Endodermal cell (in vitro differentiated cells): Measurements from ENCODE around the gene FGF14. TPM values are rescaled to one million over a fixed set of nuclear protein-coding genes. Genes with fewer than 3 reads are reported as not detected.
A peak's percentile ranks its signal among the peaks of the same experiment; 100 is the strongest.

Source experiments
- DNase-seq: peaks from one replicate; pipeline ENCODE4 v3.0.0-alpha.2; 2017
- H3K27ac ChIP-seq: 2 replicates; pipeline ENCODE4 v1.5.1; 2013; ENCODE audit warnings: mild to moderate bottlenecking, low read depth, low read length, moderate library complexity
- H3K27me3 ChIP-seq: 2 replicates; pipeline ENCODE4 v1.6.1; 2013; ENCODE audit warnings: mild to moderate bottlenecking, low read length, moderate library complexity; ENCODE audit not compliant: insufficient read depth, control insufficient read depth, poor library complexity, severe bottlenecking
- H3K36me3 ChIP-seq: 2 replicates; pipeline ENCODE4 v1.7.0; 2013; ENCODE audit warnings: mild to moderate bottlenecking, low read length, moderate library complexity; ENCODE audit not compliant: control insufficient read depth, insufficient read depth
- H3K4me1 ChIP-seq: one replicate; pipeline ENCODE4 v1.7.0; 2013; ENCODE audit warnings: low read length; ENCODE audit not compliant: control insufficient read depth, insufficient read depth
- H3K4me3 ChIP-seq: 2 replicates; pipeline ENCODE4 v1.5.1; 2013; ENCODE audit warnings: mild to moderate bottlenecking, low read length, moderate library complexity
- H3K9ac ChIP-seq: 2 replicates; pipeline ENCODE4 v1.6.1; 2013; ENCODE audit warnings: mild to moderate bottlenecking, low read length, moderate library complexity; ENCODE audit not compliant: poor library complexity, severe bottlenecking; ENCODE audit errors: extremely low read depth
- H3K9me3 ChIP-seq: 2 replicates; pipeline ENCODE4 v1.6.1; 2013; ENCODE audit warnings: mild to moderate bottlenecking, low read length, moderate library complexity; ENCODE audit not compliant: control insufficient read depth
- H3K27ac Mint-ChIP-seq: 2 replicates; pipeline ENCODE4 v1.8.0; 2020; ENCODE audit warnings: mixed read lengths
- H3K27me3 Mint-ChIP-seq: 2 replicates; pipeline ENCODE4 v1.8.0; 2021; ENCODE audit warnings: mild to moderate bottlenecking, mixed read lengths; ENCODE audit not compliant: insufficient read depth
- H3K36me3 Mint-ChIP-seq: 2 replicates; pipeline ENCODE4 v1.8.0; 2020; ENCODE audit warnings: low read depth, mixed read lengths
- H3K4me1 Mint-ChIP-seq: 2 replicates; pipeline ENCODE4 v1.8.0; 2020; ENCODE audit warnings: mixed read lengths
- H3K4me3 Mint-ChIP-seq: 2 replicates; pipeline ENCODE4 v1.8.0; 2020; ENCODE audit warnings: mild to moderate bottlenecking, moderate library complexity, mixed read lengths
- H3K9me3 Mint-ChIP-seq: 2 replicates; pipeline ENCODE4 v1.8.0; 2020; ENCODE audit warnings: mild to moderate bottlenecking, mixed read lengths
- CTCF ChIP-seq: fragments of 200-600 bp; sonication (generic); conservative IDR thresholded peaks from 2 replicates; pipeline ENCODE4 v1.5.0; 2021; ENCODE audit warnings: antibody characterized with exemption, mild to moderate bottlenecking
- WGBS, 2 experiments: methylation state at CpG; one replicate each; pipeline versions ENCODE4 v1.1.5 to v1.1.7; 2013; ENCODE audit warnings: missing lambda C conversion rate in 2 of 2, mixed read lengths in 1 of 2; ENCODE audit not compliant: insufficient coverage in 1 of 2, insufficient read length in 1 of 2; 5-methylcytosine and 5-hydroxymethylcytosine counted together
- total RNA-seq, 2 donors: library from RNA; stranded (reverse); fragmentation: NEBNext Ultra II Directional in 1 of 2; extraction: Animal tissue kit (Norgen Biotek cat#: 25700) in 1 of 2; gene quantifications; 2 replicates in 1 of 2; 3 replicates in 1 of 2; pipeline ENCODE4 v1.2.1, GENCODE V29; 2021

The FGF14 gene
- total RNA-seq, 2 donors from 2014 or later, result 0.15 to 0.26 TPM

- TF ChIP-seq CTCF, result no peak
- Histone ChIP-seq H3K4me3 (no peak overlapping the region), H3K36me3 (no peaks in the 10 kb centered on the region), H3K27ac (no peak overlapping the region), H3K9me3 (no peaks in the 10 kb centered on the region), H3K27me3 (no peaks in the 10 kb centered on the region), H3K9ac (no peak overlapping the region), H3K4me1 (no peaks in the 10 kb centered on the region)
- no peak for DNase-seq
- Mint-ChIP-seq H3K4me1 (no peaks in the 10 kb centered on the region), H3K9me3 (no peaks in the 10 kb centered on the region), H3K36me3 (no peaks in the 10 kb centered on the region), H3K27ac (no peak overlapping the region), H3K4me3 (no peak overlapping the region), H3K27me3 (no peaks in the 10 kb centered on the region)
Observed at GRCh38 chr13:102035969-102036368, 365.9 kb downstream of the FGF14 start.

DNA sequence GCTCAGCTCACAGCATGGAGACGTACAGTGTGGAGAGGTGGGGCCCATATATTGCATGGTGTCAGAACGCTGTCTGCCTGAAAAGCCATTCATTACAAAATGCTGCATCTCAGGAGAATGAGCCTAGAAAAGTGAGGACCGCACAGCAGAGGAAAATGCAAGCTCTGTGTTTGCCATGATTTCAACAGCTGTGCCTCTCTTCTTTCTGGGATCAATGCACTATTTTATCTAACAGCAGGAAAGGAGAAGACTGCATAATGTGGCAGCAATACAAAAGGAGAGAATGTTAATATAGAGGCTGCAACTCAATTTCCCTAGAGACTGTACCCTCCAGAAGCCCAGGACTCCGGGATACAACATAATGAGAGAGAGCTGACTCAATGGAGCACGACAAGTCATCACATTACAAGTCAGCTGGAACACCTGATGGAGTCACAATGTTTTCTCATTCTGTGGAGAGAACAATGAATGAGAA lies 368.0 kb downstream of the FGF14 start:
- H3K27ac Mint-ChIP-seq, result no peak overlapping the region
- no peak overlapping the region for H3K4me3 Mint-ChIP-seq
- H3K36me3 Mint-ChIP-seq, result no peaks in the 10 kb centered on the region
- Histone ChIP-seq H3K36me3 (no peaks in the 10 kb centered on the region), H3K9ac (no peak overlapping the region), H3K27ac (peak overlapping the region; percentile 96), H3K4me3 (no peak overlapping the region), H3K27me3 (no peaks in the 10 kb centered on the region), H3K9me3 (no peaks in the 10 kb centered on the region), H3K4me1 (no peaks in the 10 kb centered on the region)
- no peak for TF ChIP-seq CTCF
- H3K9me3 Mint-ChIP-seq, result no peaks in the 10 kb centered on the region
- 53 to 83% methylated on average over 4 to 5 of the region's 5 CpGs for WGBS, 2 experiments
- no peaks in the 10 kb centered on the region for H3K27me3 Mint-ChIP-seq
- no peak for DNase-seq
- H3K4me1 Mint-ChIP-seq, result no peaks in the 10 kb centered on the region

GRCh38 chr13:102033386-102033785 lies 368.5 kb downstream of the FGF14 start:
- Histone ChIP-seq H3K4me1 (no peaks in the 10 kb centered on the region), H3K36me3 (no peaks in the 10 kb centered on the region), H3K9ac (no peak overlapping the region), H3K9me3 (no peaks in the 10 kb centered on the region), H3K4me3 (no peak overlapping the region), H3K27ac (peak overlapping the region; percentile 96), H3K27me3 (no peaks in the 10 kb centered on the region)
- Mint-ChIP-seq H3K36me3 (no peaks in the 10 kb centered on the region), H3K4me3 (no peak overlapping the region), H3K9me3 (no peaks in the 10 kb centered on the region), H3K27ac (no peak overlapping the region), H3K27me3 (no peaks in the 10 kb centered on the region), H3K4me1 (no peaks in the 10 kb centered on the region)
- DNase-seq, result no peak
- WGBS, 2 experiments, result 79 to 90% methylated on average over 5 to 7 of the region's 7 CpGs
- TF ChIP-seq CTCF, result no peak
